ENCODE results near the gene DMXL2.
"Not testable (repeated sequence)": the region's sequence is repeated elsewhere in the genome, so short reads cannot be mapped to it uniquely, and the experiment has no call there.

The DMXL2 gene

GRCh38 chr15:51493892-51494291 is 128.7 kb downstream of the DMXL2 start:
- DNase-seq (ENCODE audit: low spot score) = no peak

- DNase-seq (ENCODE audit: low spot score) = no peak
Measured at GRCh38 chr15:51492528-51492927, 130.0 kb downstream of the DMXL2 start.

- no peak for DNase-seq (ENCODE audit: low spot score)
Measured at GRCh38 chr15:51491941-51492340, 130.6 kb downstream of the DMXL2 start.

- DNase-seq (ENCODE audit: low spot score) = no peak
Measured at GRCh38 chr15:51484781-51485180, 137.8 kb downstream of the DMXL2 start.

- no peak for DNase-seq (ENCODE audit: low spot score)
Measured at GRCh38 chr15:51483985-51484384, 138.6 kb downstream of the DMXL2 start.

GRCh38 chr15:51483520-51483919 is 139.1 kb downstream of the DMXL2 start:
- no peak for DNase-seq (ENCODE audit: low spot score)

GRCh38 chr15:51475736-51476135 is 146.8 kb downstream of the DMXL2 start:
- DNase-seq (ENCODE audit: low spot score) = no peak

GRCh38 chr15:51470512-51470911 is 152.1 kb downstream of the DMXL2 start:
- no peak for DNase-seq (ENCODE audit: low spot score)

GRCh38 chr15:51460796-51461195 is 161.8 kb downstream of the DMXL2 start:
- DNase-seq (ENCODE audit: low spot score) = no peak

- DNase-seq (ENCODE audit: low spot score) = no peak
Measured at GRCh38 chr15:51450001-51450400, 172.6 kb downstream of the DMXL2 start.

GRCh38 chr15:51448622-51449399 is 173.8 kb downstream of the DMXL2 start:
- no peak for DNase-seq (ENCODE audit: low spot score)

- DNase-seq (ENCODE audit: low spot score) = no peak
Measured at GRCh38 chr15:51447855-51448621, 174.5 kb downstream of the DMXL2 start.

- DNase-seq (ENCODE audit: low spot score) = not testable (repeated sequence)
Measured at GRCh38 chr15:51446029-51446744, 176.4 kb downstream of the DMXL2 start.

- DNase-seq (ENCODE audit: low spot score) = no peak
Measured at GRCh38 chr15:51444807-51445206, 177.8 kb downstream of the DMXL2 start.

GRCh38 chr15:51444112-51444511 is 178.5 kb downstream of the DMXL2 start:
- no peak for DNase-seq (ENCODE audit: low spot score)

- no peak for DNase-seq (ENCODE audit: low spot score)
Measured at GRCh38 chr15:51443282-51443914, 179.2 kb downstream of the DMXL2 start.

- DNase-seq (ENCODE audit: low spot score) = no peak
Measured at GRCh38 chr15:51438526-51438925, 184.0 kb downstream of the DMXL2 start.

- no peak for DNase-seq (ENCODE audit: low spot score)
Measured at GRCh38 chr15:51425517-51426040, 197.0 kb downstream of the DMXL2 start.

GRCh38 chr15:51424780-51425179 is 197.8 kb downstream of the DMXL2 start:
- no peak for DNase-seq (ENCODE audit: low spot score)

GRCh38 chr15:51423040-51423439 is 199.5 kb downstream of the DMXL2 start:
- not testable (repeated sequence) for DNase-seq (ENCODE audit: low spot score)

- DNase-seq (ENCODE audit: low spot score) = no peak
Measured at GRCh38 chr15:51416129-51416528, 206.4 kb downstream of the DMXL2 start.

- DNase-seq (ENCODE audit: low spot score) = no peak
Measured at GRCh38 chr15:51414256-51414860, 208.2 kb downstream of the DMXL2 start.

Measured in D341Med (cell line).